BE2C (cell line): ENCODE results near the gene SMARCA1.
A peak's percentile ranks its signal among the peaks of the same experiment; 100 is the strongest.

Experiments
- DNase-seq: peaks from one replicate; pipeline ENCODE4 v3.0.0-alpha.2; 2020
- H3K27me3 ChIP-seq: fragments of 250-450 bp; sonication (Bioruptor Pico); 2 replicates; pipeline ENCODE4 v1.5.1; 2020; ENCODE audit warnings: mild to moderate bottlenecking
- H3K36me3 ChIP-seq: fragments of 250-450 bp; sonication (Bioruptor Pico); 2 replicates; pipeline ENCODE4 v1.5.1; 2020; ENCODE audit warnings: mild to moderate bottlenecking
- H3K4me1 ChIP-seq: fragments of 250-450 bp; sonication (Bioruptor Pico); 2 replicates; pipeline ENCODE4 v1.5.1; 2020
- H3K4me3 ChIP-seq: 2 replicates; pipeline ENCODE4 v1.5.1; 2011; ENCODE audit warnings: low read depth, low read length
- H3K9me3 ChIP-seq: fragments of 250-450 bp; sonication (Bioruptor Pico); 2 replicates; pipeline ENCODE4 v1.5.1; 2020
- CTCF ChIP-seq: IDR thresholded peaks from 2 replicates; pipeline ENCODE4 v1.5.1; 2012; ENCODE audit warnings: mild to moderate bottlenecking, low read depth, low read length

Gene SMARCA1

GRCh38 chrX:129522184-129523078, 859 bp downstream of the SMARCA1 start:
- Histone ChIP-seq H3K27me3 (no peaks in the 10 kb centered on the region), H3K9me3 (no peaks in the 10 kb centered on the region), H3K4me1 (no peaks in the 10 kb centered on the region), H3K4me3 (peak overlapping the region; percentile 72), H3K36me3 (no peaks in the 10 kb centered on the region)
- TF ChIP-seq CTCF = peak; percentile 15; the same call in 1 of the 2 replicates
- peak; percentile 55 for DNase-seq

GRCh38 chrX:129520151-129520550, 3.1 kb downstream of the SMARCA1 start:
- Histone ChIP-seq H3K9me3 (no peaks in the 10 kb centered on the region), H3K4me3 (no peak overlapping the region), H3K27me3 (no peaks in the 10 kb centered on the region), H3K4me1 (no peaks in the 10 kb centered on the region), H3K36me3 (no peaks in the 10 kb centered on the region)
- DNase-seq = no peak
- no peak for TF ChIP-seq CTCF

- no peaks in the 10 kb centered on the region for H3K4me1 ChIP-seq
- H3K9me3 ChIP-seq = no peaks in the 10 kb centered on the region
- H3K36me3 ChIP-seq = no peaks in the 10 kb centered on the region
- no peaks in the 10 kb centered on the region for H3K27me3 ChIP-seq
- TF ChIP-seq CTCF = no peak
- no peak for DNase-seq
- H3K4me3 ChIP-seq = no peak overlapping the region
Measured at GRCh38 chrX:129516402-129516801, 6.9 kb downstream of the SMARCA1 start.

GRCh38 chrX:129512409-129512808, 10.9 kb downstream of the SMARCA1 start:
- Histone ChIP-seq H3K4me3 (no peak overlapping the region), H3K27me3 (no peaks in the 10 kb centered on the region), H3K36me3 (no peaks in the 10 kb centered on the region), H3K9me3 (no peaks in the 10 kb centered on the region), H3K4me1 (no peaks in the 10 kb centered on the region)
- TF ChIP-seq CTCF = no peak
- no peak for DNase-seq

- Histone ChIP-seq H3K9me3 (no peaks in the 10 kb centered on the region), H3K36me3 (no peaks in the 10 kb centered on the region), H3K4me3 (no peak overlapping the region), H3K4me1 (no peaks in the 10 kb centered on the region), H3K27me3 (no peaks in the 10 kb centered on the region)
- no peak for DNase-seq
- TF ChIP-seq CTCF = no peak
Measured at GRCh38 chrX:129511689-129512088, 11.6 kb downstream of the SMARCA1 start.

GRCh38 chrX:129510331-129510730, 13.0 kb downstream of the SMARCA1 start:
- TF ChIP-seq CTCF = no peak
- no peaks in the 10 kb centered on the region for H3K9me3 ChIP-seq

More at GRCh38 chrX:129510331-129510730, 13.0 kb downstream of the SMARCA1 start:
- no peaks in the 10 kb centered on the region for H3K27me3 ChIP-seq
- H3K4me3 ChIP-seq = no peak overlapping the region
- H3K36me3 ChIP-seq = no peaks in the 10 kb centered on the region
- no peak for DNase-seq
- H3K4me1 ChIP-seq = no peaks in the 10 kb centered on the region
